GM18499 (cell line): ENCODE data around the gene SPTLC2.

Experiments
- ATAC-seq: cut with Tn5 transposase; IDR thresholded peaks from one replicate; pipeline ENCODE4 v1.9.1; 2021; ENCODE audit warnings: moderate number of reproducible peaks; ENCODE audit not compliant: insufficient read depth, unreplicated experiment

Gene SPTLC2

DNA sequence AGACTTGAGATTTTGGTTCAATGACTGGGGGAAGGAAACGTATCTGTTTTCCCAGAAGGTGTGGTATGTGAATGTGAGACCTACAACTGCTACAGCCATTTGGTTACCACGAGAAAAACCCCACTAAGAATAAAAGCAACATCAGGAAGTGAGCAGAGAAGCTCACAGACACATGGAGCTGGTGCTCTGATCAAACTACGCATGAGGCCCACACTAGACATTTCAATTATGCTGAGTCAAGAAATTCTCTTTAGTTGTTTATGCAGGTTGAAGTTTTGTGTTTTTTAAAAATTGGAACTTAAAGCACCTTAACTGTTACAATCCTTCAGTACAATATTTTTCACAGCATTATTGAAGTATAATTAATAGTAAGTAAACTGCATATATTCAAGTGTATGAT lies 8.9 kb upstream of the SPTLC2 start:
- ATAC-seq: no peak

GRCh38 chr14:77623201-77623600 lies 6.8 kb upstream of the SPTLC2 start:
- ATAC-seq: no peak

DNA sequence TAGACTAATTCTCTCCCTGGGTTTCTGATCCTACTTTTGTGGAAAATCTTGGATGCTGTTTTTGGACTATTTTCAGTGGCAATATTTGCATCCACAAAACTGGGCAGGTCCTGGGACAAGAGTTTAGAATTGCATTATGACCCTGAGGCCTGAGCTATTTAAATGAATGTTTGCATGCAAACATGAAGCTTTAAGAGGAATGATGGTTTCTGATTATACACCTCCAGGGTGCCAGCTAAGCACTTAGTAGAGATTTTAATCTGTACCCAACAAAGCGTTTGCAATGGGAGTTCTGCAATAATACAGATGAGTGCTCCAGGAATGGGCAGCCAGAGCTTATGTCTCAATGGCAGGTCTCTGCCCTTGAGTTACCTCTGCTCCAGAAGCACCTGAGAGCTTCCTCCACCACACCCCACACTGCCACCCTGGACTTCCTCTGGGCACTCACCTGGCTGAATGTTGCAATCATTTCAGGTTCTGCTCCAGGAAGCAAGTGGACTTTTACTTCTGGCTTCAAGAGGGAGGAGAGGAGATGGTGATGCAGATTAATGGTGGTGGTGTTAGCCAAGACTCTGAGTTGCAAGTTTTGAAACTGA lies 6.0 kb upstream of the SPTLC2 start:
- ATAC-seq: no peak

DNA sequence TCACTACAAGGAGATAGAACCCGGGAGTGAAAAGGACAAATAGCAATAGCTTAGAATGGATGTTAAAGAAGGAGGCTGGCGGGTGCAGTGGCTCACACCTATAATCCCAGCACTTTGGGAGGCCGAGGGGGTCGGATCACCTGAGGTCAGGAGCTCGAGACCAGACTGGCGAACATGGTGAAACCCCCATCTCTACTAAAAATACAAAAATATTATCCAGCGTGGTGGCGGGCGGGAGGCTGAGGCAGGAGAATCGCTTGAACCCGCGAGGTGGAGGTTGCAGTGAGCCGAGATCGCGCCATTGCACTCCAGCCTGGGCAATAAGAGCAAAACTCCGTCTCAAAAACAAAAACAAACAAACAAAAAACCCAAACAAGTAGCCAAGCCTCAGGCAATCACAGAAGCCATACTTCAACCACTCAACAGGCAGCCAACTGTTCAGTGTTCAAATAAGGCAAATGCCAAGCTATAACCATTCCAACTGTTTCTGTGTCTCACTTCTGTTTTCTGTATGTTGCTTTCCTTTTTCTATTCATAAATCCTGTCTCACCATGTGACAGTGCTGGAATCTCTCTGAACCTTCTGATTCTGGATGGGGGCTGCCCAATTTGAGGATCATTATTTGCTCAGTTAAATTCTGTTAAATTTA lies 3.9 kb upstream of the SPTLC2 start:
- no peak for ATAC-seq

GRCh38 chr14:77618381-77618970 lies 2.0 kb upstream of the SPTLC2 start:
- ATAC-seq: no peak

DNA sequence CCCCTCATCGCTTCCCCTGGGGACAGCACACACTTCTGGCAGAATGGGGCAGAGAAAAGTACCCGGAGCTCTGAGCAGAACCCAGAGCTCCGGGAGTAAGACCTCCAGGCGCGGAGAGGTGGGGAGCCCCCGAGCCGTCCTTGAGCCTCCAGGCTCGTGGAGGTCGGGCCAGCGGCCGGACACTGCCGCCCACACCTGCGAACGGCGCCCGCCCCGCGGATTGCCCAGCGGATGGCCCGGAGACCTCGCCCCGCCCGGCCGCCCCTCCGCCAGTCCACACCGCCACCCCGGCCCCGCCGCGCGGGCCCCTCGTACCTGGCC lies 344 bp downstream of the SPTLC2 start:
- ATAC-seq: no peak

- no peak for ATAC-seq
Measured at GRCh38 chr14:77615361-77616132, 890 bp downstream of the SPTLC2 start.

- ATAC-seq: no peak
Measured at GRCh38 chr14:77613201-77613600, 3.2 kb downstream of the SPTLC2 start.

DNA sequence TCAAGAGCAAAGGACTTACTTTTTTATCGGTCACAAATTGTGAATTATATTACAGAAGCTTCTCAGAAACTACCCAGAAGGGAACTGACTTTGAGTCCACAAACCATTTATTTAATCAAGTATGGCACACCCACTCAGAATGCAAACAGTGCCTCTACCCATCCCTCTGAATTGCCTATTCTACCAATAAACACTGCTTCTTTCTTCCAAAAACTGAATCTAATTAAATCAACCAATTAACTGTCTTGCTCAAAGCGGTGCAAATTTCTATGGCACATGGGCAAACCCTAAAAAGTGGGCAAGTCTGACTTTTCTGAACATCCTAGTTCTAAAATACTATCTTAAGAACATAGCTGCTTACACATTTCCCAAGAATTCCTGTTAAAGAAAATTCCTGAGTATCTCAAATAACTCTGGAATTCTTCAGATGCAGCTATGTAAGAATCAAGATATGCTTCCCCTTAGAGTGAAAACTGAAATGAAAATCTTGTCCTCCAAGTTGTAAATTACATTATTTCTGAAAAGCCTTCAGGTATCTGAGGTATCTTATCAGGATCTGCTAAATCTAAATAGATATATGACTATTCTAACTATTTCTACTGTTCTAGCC lies 4.3 kb downstream of the SPTLC2 start:
- ATAC-seq: no peak

GRCh38 chr14:77610553-77610952 lies 5.9 kb downstream of the SPTLC2 start:
- ATAC-seq: no peak

DNA sequence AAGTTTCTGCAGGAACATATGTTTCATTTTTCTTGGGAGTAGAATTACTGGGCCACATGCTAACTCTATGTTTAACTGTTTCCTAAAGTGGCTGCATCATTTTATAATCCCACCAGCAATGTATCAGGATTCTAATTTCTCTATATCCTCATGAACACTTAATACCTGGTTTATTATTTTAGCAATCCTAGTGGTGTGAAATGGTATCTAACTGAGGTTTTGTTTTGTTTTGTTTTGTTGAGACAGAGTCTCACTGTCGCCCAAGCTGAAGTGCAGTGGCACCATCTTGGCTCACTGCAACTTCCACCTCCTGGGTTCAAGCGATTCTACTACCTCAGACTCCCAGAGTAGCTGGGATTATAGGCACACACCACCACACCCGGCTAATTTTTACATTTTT lies 6.5 kb downstream of the SPTLC2 start:
- no peak for ATAC-seq

- ATAC-seq: no peak
Measured at GRCh38 chr14:77607741-77608302, 8.6 kb downstream of the SPTLC2 start.

GRCh38 chr14:77605392-77605972 lies 11.0 kb downstream of the SPTLC2 start:
- no peak for ATAC-seq

DNA sequence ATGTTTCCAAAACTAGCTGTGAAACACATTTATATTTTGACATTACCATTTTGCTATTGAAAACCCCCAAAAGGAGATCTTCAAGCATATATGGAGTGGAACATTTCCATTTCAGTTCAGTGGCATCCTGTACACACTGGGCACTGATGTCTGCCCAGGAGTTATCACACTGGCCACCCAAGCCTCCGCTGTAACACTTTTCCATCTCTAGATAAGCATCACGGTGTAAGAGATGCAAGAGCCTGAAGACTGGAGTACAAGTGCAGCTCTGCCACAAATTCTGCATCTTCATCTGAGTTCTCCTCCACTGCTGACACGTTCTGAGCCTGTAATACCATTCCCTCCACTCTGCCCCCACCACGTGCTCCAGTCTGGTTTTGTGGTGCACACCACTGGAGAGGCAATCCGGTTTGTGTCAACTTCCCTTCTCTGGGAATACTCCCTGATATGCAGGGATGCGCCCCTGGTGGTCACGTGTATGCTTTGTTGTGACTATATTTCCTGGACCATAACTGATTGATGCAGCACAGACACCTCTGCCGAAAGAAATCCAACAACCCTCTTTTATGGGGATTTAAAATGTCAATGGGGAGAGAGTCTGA lies 12.7 kb downstream of the SPTLC2 start:
- ATAC-seq: no peak

- ATAC-seq: no peak
Measured at GRCh38 chr14:77603031-77603430, 13.4 kb downstream of the SPTLC2 start.

- ATAC-seq: no peak
Measured at GRCh38 chr14:77601846-77602619, 14.4 kb downstream of the SPTLC2 start.

- ATAC-seq: no peak
Measured at GRCh38 chr14:77599889-77600288, 16.5 kb downstream of the SPTLC2 start.

GRCh38 chr14:77598366-77599070 lies 17.9 kb downstream of the SPTLC2 start:
- no peak for ATAC-seq
